HEK293 (cell line): ENCODE measurements around the gene TMPRSS12.

Source experiments
- CTCF ChIA-PET: fragments of 350-600 bp; formaldehyde crosslinking; extraction: SDS; loops from one replicate; lab custom pipeline; 2021; ENCODE audit warnings: antibody characterized with exemption; lab: Yijun Ruan, JAX
- POLR2A ChIA-PET: fragments of 300-600 bp; formaldehyde crosslinking; extraction: SDS; loops from one replicate; lab custom pipeline; 2020; ENCODE audit warnings: antibody characterized with exemption, inconsistent platforms; lab: Yijun Ruan, JAX
- H3K27ac ChIP-seq: fragments of 200-500 bp; sonication (Bioruptor generic); 2 replicates; pipeline ENCODE4 v1.5.1; 2014; ENCODE audit warnings: low read depth, low read length, control low read depth, inconsistent platforms; ENCODE audit errors: extremely low read depth
- H3K36me3 ChIP-seq, 2 experiments: fragments of 200-500 bp in 1 of 2; sonication (Bioruptor generic) in 1 of 2; 1 replicate in 1 of 2; 2 replicates in 1 of 2; pipeline ENCODE4 v1.5.1; 2014 to 2017; ENCODE audit warnings: inconsistent platforms in 2 of 2, low read length in 2 of 2; ENCODE audit not compliant: control insufficient read depth in 2 of 2, insufficient read depth in 1 of 2
- H3K4me1 ChIP-seq: fragments of 200-500 bp; sonication (Bioruptor generic); 2 replicates; pipeline ENCODE4 v1.5.1; 2014; ENCODE audit warnings: mild to moderate bottlenecking, low read length, inconsistent platforms; ENCODE audit not compliant: control insufficient read depth, insufficient read depth
- H3K4me3 ChIP-seq: 2 replicates; pipeline ENCODE4 v1.5.1; 2011; ENCODE audit warnings: low read depth, mild to moderate bottlenecking, control low read depth, low read length, moderate library complexity
- H3K9me3 ChIP-seq: fragments of 200-500 bp; sonication (Bioruptor generic); 2 replicates; pipeline ENCODE4 v1.5.1; 2014; ENCODE audit warnings: low read depth, low read length, inconsistent platforms; ENCODE audit not compliant: control insufficient read depth, insufficient read depth
- KLF10 ChIP-seq: fragments of 450-650 bp; IDR thresholded peaks from 2 replicates; pipeline ENCODE4 v1.5.1; 2018; ENCODE audit warnings: missing biosample characterization, mild to moderate bottlenecking, missing genetic modification characterization
- KLF9 ChIP-seq: fragments of 450-650 bp; formaldehyde crosslinking; IDR thresholded peaks from 2 replicates; pipeline ENCODE4 v1.5.1; 2016; ENCODE audit warnings: missing biosample characterization, missing genetic modification characterization, low read depth
- OSR2 ChIP-seq: fragments of 450-650 bp; formaldehyde crosslinking; IDR thresholded peaks from 2 replicates; pipeline ENCODE4 v1.5.1; 2016; ENCODE audit warnings: missing biosample characterization, missing genetic modification characterization
- OVOL3 ChIP-seq: fragments of 450-650 bp; formaldehyde crosslinking; IDR thresholded peaks from 2 replicates; pipeline ENCODE4 v1.5.1; 2016; ENCODE audit warnings: missing biosample characterization, missing genetic modification characterization
- ZNF140 ChIP-seq: fragments of 450-650 bp; formaldehyde crosslinking; IDR thresholded peaks from 2 replicates; pipeline ENCODE4 v1.5.1; 2016; ENCODE audit warnings: missing biosample characterization, missing genetic modification characterization
- ZNF280C ChIP-seq: fragments of 450-650 bp; formaldehyde crosslinking; IDR thresholded peaks from 2 replicates; pipeline ENCODE4 v1.5.1; 2016; ENCODE audit warnings: missing biosample characterization, missing genetic modification characterization
- ZNF324 ChIP-seq: fragments of 450-650 bp; formaldehyde crosslinking; IDR thresholded peaks from 2 replicates; pipeline ENCODE4 v1.5.1; 2016; ENCODE audit warnings: missing biosample characterization, missing genetic modification characterization
- ZNF555 ChIP-seq: fragments of 450-650 bp; formaldehyde crosslinking; conservative IDR thresholded peaks from 2 replicates; pipeline ENCODE4 v1.5.1; 2017; ENCODE audit warnings: missing biosample characterization, mild to moderate bottlenecking, missing genetic modification characterization, inconsistent platforms
- ZNF571 ChIP-seq: fragments of 450-650 bp; formaldehyde crosslinking; IDR thresholded peaks from 2 replicates; pipeline ENCODE4 v1.5.0; 2017; ENCODE audit warnings: missing biosample characterization, missing genetic modification characterization
- ZNF600 ChIP-seq: fragments of 450-650 bp; formaldehyde crosslinking; IDR thresholded peaks from 2 replicates; pipeline ENCODE4 v1.5.1; 2016; ENCODE audit warnings: missing biosample characterization, missing genetic modification characterization
- ZNF623 ChIP-seq: fragments of 450-650 bp; formaldehyde crosslinking; IDR thresholded peaks from 2 replicates; pipeline ENCODE4 v1.5.1; 2016; ENCODE audit warnings: missing biosample characterization, missing genetic modification characterization
- ZNF701 ChIP-seq: fragments of 450-650 bp; formaldehyde crosslinking; IDR thresholded peaks from 2 replicates; pipeline ENCODE4 v1.5.1; 2016; ENCODE audit warnings: missing biosample characterization, missing genetic modification characterization
- ZNF843 ChIP-seq: fragments of 450-650 bp; formaldehyde crosslinking; IDR thresholded peaks from 2 replicates; pipeline ENCODE4 v1.5.1; 2016; ENCODE audit warnings: missing biosample characterization, missing genetic modification characterization
- TF ChIP-seq, protein P1 (sequence below): fragments of 450-650 bp; formaldehyde crosslinking; IDR thresholded peaks from 2 replicates; pipeline ENCODE4 v1.5.1; 2017; ENCODE audit warnings: missing biosample characterization, missing genetic modification characterization
- TF ChIP-seq, protein P2 (sequence below): fragments of 450-650 bp; formaldehyde crosslinking; IDR thresholded peaks from 2 replicates; pipeline ENCODE4 v1.5.1; 2016; ENCODE audit warnings: missing biosample characterization, missing genetic modification characterization
- TF ChIP-seq, protein P3 (sequence below): fragments of 450-650 bp; formaldehyde crosslinking; IDR thresholded peaks from 2 replicates; pipeline ENCODE4 v1.5.1; 2016; ENCODE audit warnings: missing biosample characterization, missing genetic modification characterization

TMPRSS12 gene

GRCh38 chr12:50828121-50828520 is 14.6 kb upstream of the TMPRSS12 start:
- ChIA-PET POLR2A (interaction anchor here (1.0 kb wide), 1 partner anchor 16 kb away, joined by 3 read pairs; no protein-coding TSS in a partner anchor), CTCF (interaction anchor here (2.9 to 4.8 kb wide), 3 partner anchors 158 to 513 kb away, joined by 26 to 55 read pairs (median 29); no protein-coding TSS in a partner anchor)
- TF ChIP-seq ZNF280C (tag by site-specific recombination) (no peak), OVOL3 (tag by site-specific recombination) (no peak)

DNA sequence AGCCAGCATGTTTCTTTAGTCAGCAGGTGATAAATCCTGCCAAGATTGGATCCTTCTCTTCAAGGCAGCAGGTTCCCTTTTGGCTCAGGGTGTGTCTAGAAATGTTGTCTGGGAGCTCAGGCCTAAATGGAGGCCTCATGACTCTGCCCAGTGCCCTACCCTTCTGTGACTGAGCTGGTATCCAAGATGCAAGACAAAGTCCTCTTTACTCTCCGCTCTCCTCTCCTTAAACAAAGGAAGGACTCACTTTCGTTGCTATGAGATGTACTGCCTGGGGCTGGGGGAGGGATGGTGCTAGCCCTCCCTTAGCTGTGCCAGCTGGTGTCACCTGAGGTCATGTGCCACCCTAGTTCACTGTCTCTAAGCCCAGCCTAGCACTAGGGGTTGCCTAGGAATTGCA is 13.8 kb upstream of the TMPRSS12 start:
- Histone ChIP-seq H3K9me3 (no peaks in the 10 kb centered on the region), H3K4me1 (no peaks in the 10 kb centered on the region), H3K27ac (no peak overlapping the region), H3K4me3 (no peak overlapping the region), H3K36me3 (no peaks in the 10 kb centered on the region)
- CTCF ChIA-PET: interaction anchor here (1.0 to 4.8 kb wide), 2 partner anchors 157 to 200 kb away, joined by 4 to 55 read pairs; no protein-coding TSS in a partner anchor
- no peak for TF ChIP-seq OSR2 (tag by site-specific recombination)
- no peak for TF ChIP-seq ZNF600 (tag by site-specific recombination)
- no peak for TF ChIP-seq KLF10 (tag by site-specific recombination)
- no peak for TF ChIP-seq ZNF555 (tag by site-specific recombination)
- TF ChIP-seq, protein P1, sequence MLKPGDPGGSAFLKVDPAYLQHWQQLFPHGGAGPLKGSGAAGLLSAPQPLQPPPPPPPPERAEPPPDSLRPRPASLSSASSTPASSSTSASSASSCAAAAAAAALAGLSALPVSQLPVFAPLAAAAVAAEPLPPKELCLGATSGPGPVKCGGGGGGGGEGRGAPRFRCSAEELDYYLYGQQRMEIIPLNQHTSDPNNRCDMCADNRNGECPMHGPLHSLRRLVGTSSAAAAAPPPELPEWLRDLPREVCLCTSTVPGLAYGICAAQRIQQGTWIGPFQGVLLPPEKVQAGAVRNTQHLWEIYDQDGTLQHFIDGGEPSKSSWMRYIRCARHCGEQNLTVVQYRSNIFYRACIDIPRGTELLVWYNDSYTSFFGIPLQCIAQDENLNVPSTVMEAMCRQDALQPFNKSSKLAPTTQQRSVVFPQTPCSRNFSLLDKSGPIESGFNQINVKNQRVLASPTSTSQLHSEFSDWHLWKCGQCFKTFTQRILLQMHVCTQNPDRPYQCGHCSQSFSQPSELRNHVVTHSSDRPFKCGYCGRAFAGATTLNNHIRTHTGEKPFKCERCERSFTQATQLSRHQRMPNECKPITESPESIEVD: no peak
- no peak for TF ChIP-seq ZNF140 (tag by site-specific recombination)
- TF ChIP-seq, protein P2, sequence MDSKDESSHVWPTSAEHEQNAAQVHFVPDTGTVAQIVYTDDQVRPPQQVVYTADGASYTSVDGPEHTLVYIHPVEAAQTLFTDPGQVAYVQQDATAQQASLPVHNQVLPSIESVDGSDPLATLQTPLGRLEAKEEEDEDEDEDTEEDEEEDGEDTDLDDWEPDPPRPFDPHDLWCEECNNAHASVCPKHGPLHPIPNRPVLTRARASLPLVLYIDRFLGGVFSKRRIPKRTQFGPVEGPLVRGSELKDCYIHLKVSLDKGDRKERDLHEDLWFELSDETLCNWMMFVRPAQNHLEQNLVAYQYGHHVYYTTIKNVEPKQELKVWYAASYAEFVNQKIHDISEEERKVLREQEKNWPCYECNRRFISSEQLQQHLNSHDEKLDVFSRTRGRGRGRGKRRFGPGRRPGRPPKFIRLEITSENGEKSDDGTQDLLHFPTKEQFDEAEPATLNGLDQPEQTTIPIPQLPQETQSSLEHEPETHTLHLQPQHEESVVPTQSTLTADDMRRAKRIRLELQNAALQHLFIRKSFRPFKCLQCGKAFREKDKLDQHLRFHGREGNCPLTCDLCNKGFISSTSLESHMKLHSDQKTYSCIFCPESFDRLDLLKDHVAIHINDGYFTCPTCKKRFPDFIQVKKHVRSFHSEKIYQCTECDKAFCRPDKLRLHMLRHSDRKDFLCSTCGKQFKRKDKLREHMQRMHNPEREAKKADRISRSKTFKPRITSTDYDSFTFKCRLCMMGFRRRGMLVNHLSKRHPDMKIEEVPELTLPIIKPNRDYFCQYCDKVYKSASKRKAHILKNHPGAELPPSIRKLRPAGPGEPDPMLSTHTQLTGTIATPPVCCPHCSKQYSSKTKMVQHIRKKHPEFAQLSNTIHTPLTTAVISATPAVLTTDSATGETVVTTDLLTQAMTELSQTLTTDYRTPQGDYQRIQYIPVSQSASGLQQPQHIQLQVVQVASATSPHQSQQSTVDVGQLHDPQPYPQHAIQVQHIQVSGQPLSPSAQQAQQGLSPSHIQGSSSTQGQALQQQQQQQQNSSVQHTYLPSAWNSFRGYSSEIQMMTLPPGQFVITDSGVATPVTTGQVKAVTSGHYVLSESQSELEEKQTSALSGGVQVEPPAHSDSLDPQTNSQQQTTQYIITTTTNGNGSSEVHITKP (tag by site-specific recombination): no peak
- no peak for TF ChIP-seq ZNF843 (tag by site-specific recombination)
- no peak for TF ChIP-seq ZNF324 (tag by site-specific recombination)
- no peak for TF ChIP-seq KLF9 (tag by site-specific recombination)
- TF ChIP-seq ZNF623 (tag by site-specific recombination): no peak
- no peak for TF ChIP-seq ZNF701 (tag by site-specific recombination)
- TF ChIP-seq, protein P3, sequence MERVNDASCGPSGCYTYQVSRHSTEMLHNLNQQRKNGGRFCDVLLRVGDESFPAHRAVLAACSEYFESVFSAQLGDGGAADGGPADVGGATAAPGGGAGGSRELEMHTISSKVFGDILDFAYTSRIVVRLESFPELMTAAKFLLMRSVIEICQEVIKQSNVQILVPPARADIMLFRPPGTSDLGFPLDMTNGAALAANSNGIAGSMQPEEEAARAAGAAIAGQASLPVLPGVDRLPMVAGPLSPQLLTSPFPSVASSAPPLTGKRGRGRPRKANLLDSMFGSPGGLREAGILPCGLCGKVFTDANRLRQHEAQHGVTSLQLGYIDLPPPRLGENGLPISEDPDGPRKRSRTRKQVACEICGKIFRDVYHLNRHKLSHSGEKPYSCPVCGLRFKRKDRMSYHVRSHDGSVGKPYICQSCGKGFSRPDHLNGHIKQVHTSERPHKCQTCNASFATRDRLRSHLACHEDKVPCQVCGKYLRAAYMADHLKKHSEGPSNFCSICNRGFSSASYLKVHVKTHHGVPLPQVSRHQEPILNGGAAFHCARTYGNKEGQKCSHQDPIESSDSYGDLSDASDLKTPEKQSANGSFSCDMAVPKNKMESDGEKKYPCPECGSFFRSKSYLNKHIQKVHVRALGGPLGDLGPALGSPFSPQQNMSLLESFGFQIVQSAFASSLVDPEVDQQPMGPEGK (tag by site-specific recombination): no peak
- TF ChIP-seq ZNF571 (tag by site-specific recombination): no peak
- POLR2A ChIA-PET: interaction anchor here (1.0 kb wide), 1 partner anchor 16 kb away, joined by 3 read pairs; no protein-coding TSS in a partner anchor

More at GRCh38 chr12:50828121-50828520, 14.6 kb upstream of the TMPRSS12 start:
- H3K9me3 ChIP-seq: no peaks in the 10 kb centered on the region
- no peaks in the 10 kb centered on the region for H3K4me1 ChIP-seq
- H3K27ac ChIP-seq: no peak overlapping the region
- no peaks in the 10 kb centered on the region for H3K36me3 ChIP-seq
- no peak overlapping the region for H3K4me3 ChIP-seq
